GM18861 (cell line): ENCODE results near the gene RNF26.
"Not testable (repeated sequence)": the region's sequence is repeated elsewhere in the genome, so short reads cannot be mapped to it uniquely, and the experiment has no call there.

ENCODE experiments used
- ATAC-seq: cut with Tn5 transposase; IDR thresholded peaks from one replicate; pipeline ENCODE4 v1.9.1; 2021; ENCODE audit not compliant: unreplicated experiment

The RNF26 gene

GRCh38 chr11:119381181-119381988 is 47.1 kb downstream of the RNF26 start, which contains the start of gene USP2:
Gene USP2 (minus strand): TSS chr11:119381690. CDS start chr11:119373480, 8,210 bp downstream.
- ATAC-seq: peak; percentile 96

GRCh38 chr11:119382101-119382500 is 47.8 kb downstream of the RNF26 start:
- no peak for ATAC-seq

- ATAC-seq: not testable (repeated sequence)
Observed at GRCh38 chr11:119382513-119382912, 48.2 kb downstream of the RNF26 start.

- no peak for ATAC-seq
Observed at GRCh38 chr11:119384332-119384731, 50.0 kb downstream of the RNF26 start.
